Neural crest cell (in vitro differentiated cells): ENCODE data around the gene FAM83F. TPM values are rescaled to one million over a fixed set of nuclear protein-coding genes. Genes with fewer than 3 reads are reported as not detected.
"Not testable (repeated sequence)": the region's sequence is repeated elsewhere in the genome, so short reads cannot be mapped to it uniquely, and the experiment has no call there.

ENCODE experiments used
- DNase-seq: peaks from one replicate; pipeline ENCODE4 v3.0.0; 2021; ENCODE audit warnings: low read depth, mixed read lengths, low spot score
- H3K27ac Mint-ChIP-seq: one replicate; pipeline ENCODE4 v1.8.0; 2021; ENCODE audit warnings: mild to moderate bottlenecking, mixed read lengths; ENCODE audit not compliant: unreplicated experiment
- H3K27me3 Mint-ChIP-seq: 2 replicates; pipeline ENCODE4 v1.8.0; 2021; ENCODE audit warnings: low read depth, mild to moderate bottlenecking, mixed read lengths
- H3K36me3 Mint-ChIP-seq: 2 replicates; pipeline ENCODE4 v1.8.0; 2021; ENCODE audit warnings: low read depth, mild to moderate bottlenecking, mixed read lengths
- H3K4me1 Mint-ChIP-seq: 2 replicates; pipeline ENCODE4 v1.8.0; 2021; ENCODE audit warnings: mixed read lengths
- H3K4me3 Mint-ChIP-seq: one replicate; pipeline ENCODE4 v1.8.0; 2021; ENCODE audit warnings: mild to moderate bottlenecking, mixed read lengths
- H3K9me3 Mint-ChIP-seq: 2 replicates; pipeline ENCODE4 v1.8.0; 2021; ENCODE audit warnings: mixed read lengths
- CTCF ChIP-seq: fragments of 200-600 bp; sonication (generic); conservative IDR thresholded peaks from 2 replicates; pipeline ENCODE4 v1.5.0; 2021; ENCODE audit warnings: antibody characterized with exemption, mild to moderate bottlenecking
- total RNA-seq: library from RNA; stranded (reverse); gene quantifications from 2 replicates; pipeline ENCODE4 v1.2.1, GENCODE V29; 2021

FAM83F gene
- total RNA-seq, 1 donor from 2014 or later: 3.1 TPM

DNA sequence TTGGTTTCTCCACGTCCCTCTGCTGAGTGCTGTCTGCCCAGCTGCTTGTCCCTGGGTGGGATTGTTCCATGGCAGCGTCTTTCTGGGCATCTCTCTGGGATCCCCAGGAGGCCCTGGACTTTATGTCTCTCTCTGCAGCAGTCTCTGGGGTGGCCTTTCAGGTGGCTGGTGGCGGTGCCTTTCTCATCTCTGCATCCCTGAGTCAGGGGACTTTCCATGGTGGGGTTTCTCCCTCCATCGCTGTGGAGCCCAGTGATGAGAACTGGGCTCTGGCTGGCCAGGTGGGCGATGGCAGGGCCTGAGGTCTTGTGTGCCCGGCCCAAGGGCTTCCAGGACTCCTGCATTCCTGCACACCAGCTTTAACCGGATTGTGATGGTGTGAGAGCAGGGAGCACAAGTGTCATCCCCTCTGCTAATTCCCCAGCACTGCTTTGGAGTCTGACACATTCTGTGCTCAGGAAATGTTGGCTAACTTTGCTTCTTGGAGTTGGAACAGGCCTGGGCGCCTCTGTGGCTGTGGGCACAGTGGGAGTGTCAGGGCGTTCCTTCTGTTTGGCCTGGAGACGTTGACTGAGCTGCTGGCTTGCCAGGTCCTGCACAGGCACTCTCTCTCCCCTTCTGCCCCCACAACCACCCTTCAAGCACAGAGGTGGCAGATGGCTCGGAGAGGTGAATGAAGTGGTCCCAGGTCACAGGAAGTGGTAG lies 27.9 kb downstream of the FAM83F start:
- no peaks in the 10 kb centered on the region for H3K36me3 Mint-ChIP-seq
- no peak overlapping the region for H3K27ac Mint-ChIP-seq
- H3K4me1 Mint-ChIP-seq: peaks cover 4% of the 10 kb centered on the region

DNA sequence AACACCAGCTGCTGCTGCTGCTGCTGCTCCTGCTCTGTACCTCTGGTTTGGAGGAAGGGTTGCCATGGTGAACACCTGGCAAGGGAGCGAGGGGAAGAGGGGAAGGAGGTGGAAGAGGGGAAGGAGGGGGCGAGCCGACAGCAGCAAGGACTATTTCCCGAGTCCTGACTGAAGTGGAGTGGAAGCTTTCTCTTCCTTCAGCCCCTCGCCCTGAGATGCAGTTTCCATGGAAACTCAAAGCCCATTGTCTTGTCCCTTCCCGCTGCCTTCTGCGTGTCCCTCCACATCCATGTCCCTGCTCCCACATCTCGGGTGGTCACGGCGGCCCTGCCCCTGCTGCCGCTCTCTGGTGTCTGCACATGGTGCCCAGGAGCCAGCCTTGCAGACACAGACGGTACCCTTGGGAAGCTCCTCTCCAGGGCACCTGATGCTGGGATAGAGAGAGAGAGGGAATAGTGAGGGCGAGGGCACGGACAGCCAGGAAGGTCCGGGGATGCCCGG lies 28.6 kb downstream of the FAM83F start:
- Mint-ChIP-seq H3K27ac (no peak overlapping the region), H3K9me3 (no peaks in the 10 kb centered on the region), H3K4me1 (peaks cover 4% of the 10 kb centered on the region), H3K4me3 (no peak overlapping the region), H3K27me3 (no peaks in the 10 kb centered on the region), H3K36me3 (no peaks in the 10 kb centered on the region)
- TF ChIP-seq CTCF: no peak
- DNase-seq: no peak

More for the DNA sequence above, 27.9 kb downstream of the FAM83F start:
- DNase-seq: no peak
- H3K9me3 Mint-ChIP-seq: no peaks in the 10 kb centered on the region
- H3K27me3 Mint-ChIP-seq: no peaks in the 10 kb centered on the region
- H3K4me3 Mint-ChIP-seq: no peak overlapping the region
- TF ChIP-seq CTCF: no peak

- DNase-seq: peak; percentile 76
- Mint-ChIP-seq H3K4me3 (no peak overlapping the region), H3K27ac (no peak overlapping the region), H3K36me3 (no peaks in the 10 kb centered on the region), H3K4me1 (peaks cover 4% of the 10 kb centered on the region), H3K9me3 (no peaks in the 10 kb centered on the region), H3K27me3 (no peaks in the 10 kb centered on the region)
- peak; percentile 94 for TF ChIP-seq CTCF
Observed at GRCh38 chr22:40024201-40025061, 29.7 kb downstream of the FAM83F start.

GRCh38 chr22:40025062-40025379 lies 30.3 kb downstream of the FAM83F start:
- not testable (repeated sequence) for DNase-seq, H3K27ac Mint-ChIP-seq, H3K27me3 Mint-ChIP-seq, H3K9me3 Mint-ChIP-seq, H3K4me1 Mint-ChIP-seq, H3K36me3 Mint-ChIP-seq, H3K4me3 Mint-ChIP-seq
- TF ChIP-seq CTCF: peak; percentile 25

DNA sequence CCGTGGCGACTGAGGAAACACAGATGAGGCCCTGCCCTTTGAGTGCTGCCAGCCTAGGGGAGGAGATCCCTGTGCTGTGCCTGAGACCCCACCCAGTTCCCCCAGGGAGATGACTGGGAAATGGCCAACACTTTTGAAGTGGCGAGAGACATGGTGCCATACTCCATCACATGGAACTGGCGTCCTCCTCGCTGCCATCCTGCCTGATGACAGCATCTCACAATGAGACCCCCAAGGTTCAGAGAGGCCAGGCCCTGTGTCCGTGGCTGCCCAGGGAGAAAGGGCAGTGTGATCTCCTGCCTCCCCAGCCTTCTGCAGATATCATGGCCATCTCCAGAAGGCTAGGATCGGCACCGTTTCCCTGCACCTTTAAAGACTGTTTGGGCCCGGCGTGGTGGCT lies 31.1 kb downstream of the FAM83F start:
- Mint-ChIP-seq H3K9me3 (no peaks in the 10 kb centered on the region), H3K36me3 (no peaks in the 10 kb centered on the region), H3K27ac (no peak overlapping the region), H3K4me3 (no peak overlapping the region), H3K4me1 (peaks cover 4% of the 10 kb centered on the region), H3K27me3 (no peaks in the 10 kb centered on the region)
- TF ChIP-seq CTCF: no peak
- no peak for DNase-seq
